OCI-LY3 (cell line): Measurements from ENCODE around the gene RFX2.

Source experiments
- CTCF ChIP-seq: fragments of 200-600, 300-600 bp; sonication (generic); IDR thresholded peaks from 2 replicates; pipeline ENCODE4 v1.5.1; 2014; ENCODE audit warnings: antibody characterized with exemption, low read length, low read depth
- EZH2phosphoT487 ChIP-seq: fragments of 200-600 bp; shearing (Covaris generic); IDR thresholded peaks from 2 replicates; pipeline ENCODE4 v1.6.1; 2018; ENCODE audit warnings: antibody characterized with exemption, mixed run types, low read depth

DNA sequence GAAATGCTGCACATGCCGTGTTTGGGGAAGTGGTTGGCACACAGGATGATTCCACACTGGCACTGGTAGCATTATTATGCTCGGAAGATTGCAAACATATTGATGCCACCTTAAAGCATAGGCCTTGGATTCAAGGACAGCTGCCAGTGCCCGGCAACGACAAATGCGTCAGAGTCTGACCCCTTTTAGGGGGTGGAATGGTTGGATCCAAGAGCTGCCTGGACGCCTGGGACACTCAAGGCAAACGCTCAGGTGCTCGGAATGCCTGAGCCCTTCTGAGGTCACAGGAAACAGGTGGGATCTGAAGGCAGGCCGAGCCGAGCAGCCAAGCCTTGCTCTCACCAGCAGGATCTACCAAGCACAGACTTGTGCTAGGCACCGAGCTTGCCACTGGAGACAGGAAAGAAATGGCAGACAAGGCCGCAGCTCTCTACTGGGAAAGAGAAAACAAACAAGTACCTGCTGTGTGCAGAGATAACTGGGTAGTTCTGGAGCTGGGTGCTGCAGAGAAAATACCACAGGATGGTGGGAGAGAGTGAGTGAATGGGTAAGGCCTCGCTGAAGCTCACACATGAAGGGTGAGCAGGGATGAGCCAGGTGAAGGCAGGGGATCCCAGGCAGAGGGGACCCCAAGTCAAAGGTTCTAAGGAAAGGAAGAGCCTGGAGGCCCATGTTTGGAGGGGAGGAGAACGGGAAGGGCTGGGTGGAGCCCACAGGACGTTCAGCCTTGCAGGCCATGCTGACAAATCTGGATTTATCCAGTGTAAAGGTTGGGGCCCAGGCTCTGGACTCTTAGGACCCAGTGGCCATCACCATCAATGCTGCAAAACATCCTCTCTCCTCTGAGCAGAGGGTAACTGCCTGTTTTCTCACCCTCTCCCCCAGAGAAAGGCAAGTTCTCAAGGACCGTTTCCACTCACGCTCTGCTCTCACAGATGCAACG lies 141.6 kb downstream of the RFX2 start:
- TF ChIP-seq CTCF (no peak), EZH2phosphoT487 (no peak)
